Measurements from ENCODE around the gene DHRS13. TPM values are rescaled to one million over a fixed set of nuclear protein-coding genes. Genes with fewer than 3 reads are reported as not detected.

DHRS13 gene
- total RNA-seq, 2 donors from 2014 or later = 36.8 to 61.3 TPM

DNA sequence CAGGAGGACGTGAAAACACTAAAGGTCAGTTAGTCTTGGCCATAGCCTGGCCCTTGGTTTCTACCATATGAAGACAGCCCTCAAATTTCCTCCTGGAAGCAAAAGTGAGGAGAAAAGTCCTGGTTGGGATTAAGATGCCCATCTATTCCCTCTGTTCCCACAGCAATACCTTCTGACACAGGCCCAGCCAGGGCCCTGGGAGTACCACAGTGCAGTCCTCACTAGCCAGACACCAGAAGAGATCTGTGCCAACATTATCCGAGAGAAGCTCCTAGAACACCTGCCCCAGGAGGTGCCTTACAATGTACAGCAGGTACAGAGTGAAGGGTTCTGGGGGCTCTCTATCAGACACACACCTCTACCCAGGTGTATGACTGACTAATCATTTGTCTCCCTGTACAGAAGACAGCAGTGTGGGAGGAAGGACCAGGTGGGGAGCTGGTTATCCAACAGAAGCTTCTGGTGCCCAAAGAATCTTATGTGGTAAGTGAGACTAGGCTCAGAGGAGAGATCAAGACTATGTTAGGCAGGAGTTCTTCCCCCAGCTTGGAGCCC, 44.0 kb downstream of the DHRS13 start:
- TF ChIP-seq, protein P1, sequence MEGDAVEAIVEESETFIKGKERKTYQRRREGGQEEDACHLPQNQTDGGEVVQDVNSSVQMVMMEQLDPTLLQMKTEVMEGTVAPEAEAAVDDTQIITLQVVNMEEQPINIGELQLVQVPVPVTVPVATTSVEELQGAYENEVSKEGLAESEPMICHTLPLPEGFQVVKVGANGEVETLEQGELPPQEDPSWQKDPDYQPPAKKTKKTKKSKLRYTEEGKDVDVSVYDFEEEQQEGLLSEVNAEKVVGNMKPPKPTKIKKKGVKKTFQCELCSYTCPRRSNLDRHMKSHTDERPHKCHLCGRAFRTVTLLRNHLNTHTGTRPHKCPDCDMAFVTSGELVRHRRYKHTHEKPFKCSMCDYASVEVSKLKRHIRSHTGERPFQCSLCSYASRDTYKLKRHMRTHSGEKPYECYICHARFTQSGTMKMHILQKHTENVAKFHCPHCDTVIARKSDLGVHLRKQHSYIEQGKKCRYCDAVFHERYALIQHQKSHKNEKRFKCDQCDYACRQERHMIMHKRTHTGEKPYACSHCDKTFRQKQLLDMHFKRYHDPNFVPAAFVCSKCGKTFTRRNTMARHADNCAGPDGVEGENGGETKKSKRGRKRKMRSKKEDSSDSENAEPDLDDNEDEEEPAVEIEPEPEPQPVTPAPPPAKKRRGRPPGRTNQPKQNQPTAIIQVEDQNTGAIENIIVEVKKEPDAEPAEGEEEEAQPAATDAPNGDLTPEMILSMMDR (IDR thresholded peaks at IDR 0.05) = no peak
- TF ChIP-seq POLR2AphosphoS5 (IDR thresholded peaks at IDR 0.05) = no peak
- no peak for TF ChIP-seq POLR2A (IDR thresholded peaks at IDR 0.05)
- Histone ChIP-seq H3K27ac (no peak overlapping the region), H3K4me1 (replicated peaks) (peaks cover 5% of the 10 kb centered on the region), H3K36me3 (peaks cover 3 to 11% of the 10 kb centered on the region in 2 donors), H3K4me3 (no peak overlapping the region), H3K27me3 (replicated peaks; ENCODE audit: insufficient read depth) (no peaks in the 10 kb centered on the region), H3K9me3 (no peaks in the 10 kb centered on the region)
- 50% methylated on average over 2 of the region's 2 CpGs for WGBS
- intact Hi-C loops (cut with DNase I) = loop anchor here (10.0 kb wide), 1 partner anchor 94 kb away; no protein-coding TSS in a partner anchor
- no peak for DNase-seq (ENCODE audit: low spot score)

DNA sequence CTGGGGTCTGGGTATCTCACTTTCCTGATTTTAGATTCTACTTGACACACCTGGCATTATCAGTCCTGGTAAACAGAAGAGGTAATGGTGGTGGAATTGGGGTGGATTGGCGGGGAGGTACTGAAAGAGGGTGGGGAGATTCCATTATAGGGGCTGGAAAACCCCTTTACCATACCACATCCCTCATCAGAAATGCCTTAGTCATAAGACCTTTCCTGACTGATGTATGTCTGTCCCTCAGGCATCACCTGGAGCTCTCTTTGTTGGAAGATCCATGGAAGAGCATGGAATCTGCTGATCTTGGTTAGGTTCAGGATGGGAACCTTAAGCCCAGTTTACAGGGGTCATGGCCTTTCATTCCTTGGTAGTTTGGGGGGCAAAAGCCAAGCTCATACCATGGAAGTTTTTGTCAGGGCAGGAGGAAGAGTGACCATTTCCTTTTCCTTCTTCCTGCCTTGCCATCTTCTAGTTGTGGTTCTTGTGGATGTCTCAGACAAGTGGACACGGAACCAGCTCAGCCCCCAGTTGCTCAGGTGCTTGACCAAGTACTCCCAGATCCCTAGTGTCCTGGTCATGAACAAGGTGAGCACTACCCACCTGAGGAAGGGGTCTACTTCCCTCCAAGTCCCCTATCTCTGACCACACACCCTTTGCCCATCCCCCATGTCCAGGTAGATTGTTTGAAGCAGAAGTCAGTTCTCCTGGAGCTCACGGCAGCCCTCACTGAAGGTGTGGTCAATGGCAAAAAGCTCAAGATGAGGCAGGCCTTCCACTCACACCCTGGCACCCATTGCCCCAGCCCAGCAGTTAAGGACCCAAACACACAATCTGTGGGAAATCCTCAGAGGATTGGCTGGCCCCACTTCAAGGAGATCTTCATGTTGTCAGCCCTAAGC, 44.7 kb downstream of the DHRS13 start:
- Histone ChIP-seq H3K9me3 (no peaks in the 10 kb centered on the region), H3K4me1 (replicated peaks) (peaks cover 5% of the 10 kb centered on the region), H3K27me3 (replicated peaks; ENCODE audit: insufficient read depth) (no peaks in the 10 kb centered on the region), H3K36me3 (peaks cover 3 to 11% of the 10 kb centered on the region in 2 donors), H3K4me3 (no peak overlapping the region), H3K27ac (no peak overlapping the region)
- no peak for DNase-seq (ENCODE audit: low spot score)
- TF ChIP-seq, protein P1 (IDR thresholded peaks at IDR 0.05) = no peak
- TF ChIP-seq POLR2AphosphoS5 (IDR thresholded peaks at IDR 0.05) = no peak
- no peak for TF ChIP-seq POLR2A (IDR thresholded peaks at IDR 0.05)
- 94% methylated on average over 3 of the region's 3 CpGs for WGBS
- intact Hi-C loops (cut with DNase I) = loop anchor here (10.0 kb wide), 1 partner anchor 93 kb away; no protein-coding TSS in a partner anchor

DNA sequence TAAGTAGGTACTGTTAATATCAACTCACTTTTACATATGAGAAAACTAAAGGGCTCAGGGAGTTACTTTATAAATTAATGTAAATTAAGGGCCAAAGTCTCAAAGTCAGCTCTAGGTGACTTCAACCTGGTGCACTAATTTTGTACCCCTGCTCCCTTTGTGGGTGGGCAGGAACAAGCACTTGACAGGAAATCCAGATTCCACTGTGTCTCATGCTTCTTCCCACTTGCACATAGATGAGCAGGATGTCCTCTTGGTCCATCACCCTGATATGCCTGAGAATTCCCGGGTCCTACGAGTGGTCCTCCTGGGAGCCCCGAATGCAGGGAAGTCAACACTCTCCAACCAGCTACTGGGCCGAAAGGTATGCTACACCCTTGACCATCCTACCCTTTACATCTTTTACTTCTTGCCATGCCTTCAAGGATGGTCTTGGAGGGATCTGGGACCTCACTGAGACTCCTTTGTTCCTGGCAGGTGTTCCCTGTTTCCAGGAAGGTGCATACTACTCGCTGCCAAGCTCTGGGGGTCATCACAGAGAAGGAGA, 46.8 kb downstream of the DHRS13 start:
- Histone ChIP-seq H3K27ac (no peak overlapping the region), H3K9me3 (no peaks in the 10 kb centered on the region), H3K27me3 (replicated peaks; ENCODE audit: insufficient read depth) (no peaks in the 10 kb centered on the region), H3K4me3 (no peak overlapping the region), H3K36me3 (peaks cover 3 to 11% of the 10 kb centered on the region in 2 donors), H3K4me1 (replicated peaks) (peaks cover 5% of the 10 kb centered on the region)
- intact Hi-C loops (cut with DNase I) = loop anchor here (10.0 kb wide), 1 partner anchor 91 kb away; no protein-coding TSS in a partner anchor
- WGBS = 90% methylated on average over 5 of the region's 5 CpGs
- TF ChIP-seq POLR2AphosphoS5 (IDR thresholded peaks at IDR 0.05) (no peak), POLR2A (IDR thresholded peaks at IDR 0.05) (no peak)
- TF ChIP-seq, protein P1 (IDR thresholded peaks at IDR 0.05) = no peak
- DNase-seq (ENCODE audit: low spot score) = no peak

DNA sequence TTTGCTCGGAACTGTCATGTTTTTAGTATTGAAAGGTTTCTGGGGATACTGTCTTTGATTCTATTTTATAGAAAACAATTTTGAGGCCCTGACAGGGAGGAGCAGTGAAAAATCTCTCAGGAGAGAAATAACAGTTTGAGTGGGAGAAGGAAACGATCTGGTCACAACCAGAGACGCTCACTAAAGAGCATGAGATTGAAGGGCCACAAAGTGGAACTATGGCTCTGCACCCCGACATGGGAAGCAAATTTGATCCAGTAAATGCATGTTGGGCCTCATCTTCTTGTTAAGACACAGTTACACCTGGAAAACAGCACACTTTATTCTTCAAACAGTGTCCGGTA, 47.6 kb downstream of the DHRS13 start:
- DNase-seq (ENCODE audit: low spot score) = no peak
- Histone ChIP-seq H3K4me3 (peak overlapping the region; percentile 51 to 63), H3K9me3 (no peaks in the 10 kb centered on the region), H3K36me3 (peaks cover 3 to 8% of the 10 kb centered on the region in 2 donors), H3K27me3 (replicated peaks; ENCODE audit: insufficient read depth) (no peaks in the 10 kb centered on the region), H3K4me1 (replicated peaks) (peaks cover 5% of the 10 kb centered on the region), H3K27ac (peak overlapping the region; percentile 69 to 74)
- TF ChIP-seq POLR2AphosphoS5 (IDR thresholded peaks at IDR 0.05) (no peak), POLR2A (IDR thresholded peaks at IDR 0.05) (no peak)
- TF ChIP-seq, protein P1 (IDR thresholded peaks at IDR 0.05) = no peak
- intact Hi-C loops (cut with DNase I) = loop anchor here (10.0 kb wide), 1 partner anchor 91 kb away; no protein-coding TSS in a partner anchor
- WGBS = 14% methylated on average over 5 of the region's 5 CpGs
